Inflammatory macrophage treated with lipopolysaccharide for 4 hours (primary cell): ENCODE measurements around the gene ADGRL1.

Experiments
- DNase-seq: peaks from one replicate; pipeline ENCODE4 v3.0.0-alpha.2; 2020

ADGRL1 gene

DNA sequence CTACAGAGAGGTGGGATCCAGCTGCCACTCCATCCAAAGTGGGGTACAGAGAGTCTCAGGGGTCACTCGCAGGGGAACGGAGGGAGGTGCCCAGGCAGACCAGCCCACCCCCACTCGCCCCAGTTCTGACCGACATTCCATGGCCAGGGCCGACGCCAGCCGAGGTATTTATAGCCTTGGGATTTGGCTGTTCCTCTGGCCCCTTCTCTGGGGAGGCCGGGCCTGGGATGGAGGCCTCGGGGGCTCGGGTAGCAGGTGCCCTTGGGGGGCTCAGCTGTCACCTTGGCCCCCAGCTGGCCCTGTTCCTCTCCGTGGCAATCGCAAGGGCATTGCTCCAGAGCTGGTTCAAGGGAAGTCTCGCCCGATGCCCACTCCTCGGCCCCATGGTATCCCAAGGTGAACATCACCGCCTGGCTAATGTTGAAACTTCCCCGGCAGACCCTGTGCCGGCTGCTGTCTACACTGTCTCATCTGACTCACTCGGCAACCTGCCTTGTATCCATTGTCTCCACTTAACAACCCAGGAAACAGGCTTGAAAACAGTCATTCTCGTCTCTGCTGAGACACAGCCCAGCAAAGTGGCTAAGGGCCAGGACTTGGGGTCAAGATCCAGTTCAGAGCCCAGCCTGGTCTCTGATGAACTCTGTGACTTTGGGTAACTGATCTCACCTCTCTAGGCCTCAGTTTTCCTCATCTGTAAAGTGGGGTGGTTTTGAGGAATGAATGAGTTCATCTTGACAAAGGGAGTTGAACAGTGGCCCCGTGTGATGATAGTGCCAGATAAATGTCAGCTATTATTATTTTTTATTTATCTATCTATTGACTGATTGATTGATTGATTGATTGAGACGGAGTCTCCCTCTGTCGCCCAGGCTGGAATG lies 98.1 kb downstream of the ADGRL1 start:
- DNase-seq = no peak

DNA sequence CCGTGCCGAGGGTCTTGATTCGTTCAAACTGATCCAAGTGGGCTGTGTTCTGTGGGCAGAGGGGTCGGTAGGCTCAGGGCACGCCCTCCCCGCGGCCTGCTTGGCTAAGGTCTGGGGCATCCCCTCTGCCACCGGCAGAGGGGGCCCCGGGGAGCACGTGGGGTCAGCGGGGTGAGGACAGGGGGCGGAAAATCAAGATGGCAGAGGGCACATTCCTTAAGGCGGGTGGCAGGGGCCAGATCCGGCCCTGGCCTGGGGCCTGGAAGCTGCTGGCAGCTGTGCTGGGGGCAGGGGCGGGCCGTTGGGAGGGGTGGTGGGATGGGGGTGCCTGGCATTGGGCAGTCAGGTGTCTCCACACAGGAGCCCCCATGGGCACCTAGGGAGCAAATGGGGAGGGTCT lies 99.1 kb downstream of the ADGRL1 start:
- DNase-seq = no peak

DNA sequence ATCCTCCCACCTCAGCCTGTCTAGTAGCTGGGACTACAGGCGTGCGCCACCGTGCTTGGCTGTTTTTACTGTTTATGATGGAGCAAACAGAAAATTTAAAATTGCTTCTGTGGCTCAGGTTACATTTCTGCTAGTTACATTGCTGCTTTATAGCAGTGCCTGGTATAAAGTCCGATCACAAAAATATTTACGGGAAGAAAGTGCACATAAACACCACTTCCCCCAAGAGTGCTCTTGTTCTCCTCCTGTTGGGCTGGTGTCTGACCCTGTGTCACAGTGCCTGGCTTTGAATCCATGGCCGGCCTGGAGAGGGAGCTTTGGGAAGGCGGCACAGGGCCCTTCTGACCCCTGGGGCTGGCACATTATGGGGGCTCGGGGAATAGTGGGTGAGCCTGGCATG lies 100.3 kb downstream of the ADGRL1 start:
- DNase-seq = no peak

DNA sequence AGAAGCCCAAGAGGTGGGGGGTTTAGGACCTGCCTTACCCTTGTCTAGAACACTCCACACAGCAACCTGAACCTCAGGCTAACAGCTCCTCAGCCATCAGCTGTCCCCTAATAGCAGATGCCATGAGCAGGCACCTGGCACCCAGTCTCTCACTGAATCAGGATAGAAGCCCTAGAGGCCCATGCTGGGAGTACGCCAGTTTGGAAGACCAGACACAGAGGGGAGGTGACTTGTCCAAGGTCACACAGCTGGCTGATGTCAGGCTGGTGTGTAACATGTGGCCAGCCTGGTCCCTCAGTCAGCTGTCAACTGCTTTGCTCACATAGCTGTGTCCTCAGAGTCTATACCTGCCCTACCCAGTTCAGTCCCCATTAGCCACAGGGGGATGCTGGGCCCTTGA lies 102.7 kb downstream of the ADGRL1 start:
- DNase-seq = no peak

DNA sequence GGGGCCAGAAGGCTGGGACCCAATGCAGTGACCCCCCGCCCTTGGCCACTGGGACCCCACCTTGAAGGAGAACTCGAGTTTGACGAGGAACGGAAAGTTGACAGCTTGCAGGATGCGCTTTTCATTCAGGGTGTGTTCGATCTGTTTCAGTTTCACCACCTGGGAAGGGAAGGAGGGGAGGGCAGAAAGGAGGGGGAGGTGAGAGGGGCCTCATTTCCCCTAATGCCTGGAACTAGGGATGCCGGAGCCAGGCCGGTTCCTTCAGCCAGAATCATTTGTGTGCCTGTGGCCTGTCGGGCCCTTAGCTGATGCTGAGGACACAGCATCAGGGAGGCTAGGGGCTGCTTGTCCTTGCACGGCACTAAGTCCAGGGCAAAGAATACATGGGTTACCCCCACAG lies 103.2 kb downstream of the ADGRL1 start:
- no peak for DNase-seq

DNA sequence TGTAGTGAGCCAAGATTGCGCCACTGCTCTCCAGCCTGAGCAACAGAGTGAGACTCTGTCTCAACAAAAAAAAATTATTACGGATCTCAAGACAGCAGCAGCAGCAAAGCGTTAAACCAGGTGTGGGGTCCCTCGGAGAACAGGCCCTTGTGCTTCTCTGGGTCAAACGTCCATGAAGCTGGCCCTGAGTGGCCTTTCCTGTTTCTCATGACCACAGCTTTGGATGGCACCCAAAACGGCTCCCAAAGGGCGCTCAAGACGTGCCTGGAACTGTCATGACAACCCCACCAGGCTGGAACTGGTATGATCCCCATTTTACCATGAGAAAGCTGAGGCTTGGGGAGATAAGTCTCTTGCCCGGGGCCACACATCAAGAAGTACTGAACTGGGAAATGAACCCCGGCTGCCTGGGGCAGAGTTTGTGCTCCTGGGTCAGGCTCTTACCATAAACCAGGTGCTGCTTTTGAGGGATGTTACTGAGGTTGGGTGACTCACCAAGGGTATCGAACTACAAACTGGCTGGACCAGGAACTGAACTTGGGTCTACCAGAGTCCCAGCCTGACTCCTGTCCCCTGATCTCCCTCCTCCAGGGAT lies 103.8 kb downstream of the ADGRL1 start:
- no peak for DNase-seq

DNA sequence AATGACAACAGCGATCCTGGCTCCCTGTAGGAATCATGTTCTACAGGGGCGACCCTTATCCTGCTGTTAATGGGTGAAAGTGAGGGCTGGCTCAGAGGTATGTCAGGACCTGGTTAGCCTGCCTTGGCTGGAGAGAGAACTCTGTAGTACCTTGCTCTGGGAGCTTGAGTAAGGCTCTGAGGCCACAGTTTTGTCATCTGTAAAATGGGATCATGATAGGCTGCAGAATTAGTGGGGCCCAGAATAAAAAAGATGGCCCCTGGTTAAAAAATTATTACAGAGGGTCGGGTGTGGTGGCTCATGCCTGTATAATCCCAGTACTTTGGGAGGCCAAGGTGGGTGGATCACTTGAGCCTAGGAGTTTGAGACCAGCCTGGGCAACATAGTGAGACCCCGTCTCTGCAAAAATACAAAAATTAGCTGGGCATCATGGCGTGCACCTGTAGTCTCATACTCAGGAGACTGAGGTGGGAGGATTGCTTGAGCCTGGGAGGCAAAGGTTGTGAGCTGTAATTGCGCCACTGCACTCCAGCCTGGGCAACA lies 104.9 kb downstream of the ADGRL1 start:
- no peak for DNase-seq
